Fibroblast of peridontal ligament (primary cell): ENCODE measurements around the gene KIAA1549.

ENCODE experiments used
- DNase-seq: peaks from one replicate; pipeline ENCODE4 v3.0.0-alpha.2; 2010; ENCODE audit errors: extremely low read depth

Gene KIAA1549

DNA sequence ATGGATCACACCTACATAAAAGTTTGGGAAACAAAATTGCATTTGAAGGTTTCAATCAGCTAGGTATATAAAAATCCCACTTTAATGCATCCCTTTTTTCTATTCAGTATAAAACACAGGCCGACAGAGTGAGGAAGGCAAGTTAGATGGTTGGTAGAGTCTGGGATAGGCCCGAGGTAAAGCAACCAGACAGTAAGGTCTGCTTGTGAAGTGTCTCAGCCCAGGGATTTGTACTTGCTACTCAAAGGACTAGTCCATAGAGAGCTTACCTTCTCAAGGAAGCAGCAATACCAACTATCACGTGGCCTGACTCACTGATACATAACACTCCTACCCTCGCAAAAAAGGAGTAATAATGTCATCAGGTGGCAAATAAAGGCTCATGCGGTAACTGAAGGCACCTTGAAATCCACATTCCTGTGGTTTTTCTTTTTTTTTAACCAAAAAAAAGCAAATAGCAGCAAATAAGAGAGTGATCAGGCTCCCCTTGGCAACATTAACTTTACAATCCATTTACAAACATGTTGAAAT, 127.0 kb downstream of the KIAA1549 start:
- DNase-seq = no peak

DNA sequence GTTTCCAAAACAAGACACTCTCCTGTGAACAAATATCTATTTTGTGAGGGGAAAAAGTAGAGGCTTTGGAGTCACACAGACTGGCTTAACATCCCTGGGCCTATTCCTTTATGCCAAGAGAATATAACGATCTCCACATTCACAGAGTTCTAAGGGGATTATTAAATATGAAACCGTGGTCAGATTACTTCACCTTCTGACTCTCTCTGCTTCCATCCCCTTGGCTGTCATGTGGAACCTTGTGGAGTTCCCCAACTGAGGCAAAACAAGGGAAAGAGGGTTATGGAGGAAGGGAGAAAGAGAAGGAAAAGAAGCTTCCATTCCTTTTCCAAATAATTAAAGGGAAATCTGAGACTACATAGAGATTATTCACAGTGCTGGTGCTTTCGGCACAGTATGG, 127.7 kb downstream of the KIAA1549 start:
- no peak for DNase-seq

DNA sequence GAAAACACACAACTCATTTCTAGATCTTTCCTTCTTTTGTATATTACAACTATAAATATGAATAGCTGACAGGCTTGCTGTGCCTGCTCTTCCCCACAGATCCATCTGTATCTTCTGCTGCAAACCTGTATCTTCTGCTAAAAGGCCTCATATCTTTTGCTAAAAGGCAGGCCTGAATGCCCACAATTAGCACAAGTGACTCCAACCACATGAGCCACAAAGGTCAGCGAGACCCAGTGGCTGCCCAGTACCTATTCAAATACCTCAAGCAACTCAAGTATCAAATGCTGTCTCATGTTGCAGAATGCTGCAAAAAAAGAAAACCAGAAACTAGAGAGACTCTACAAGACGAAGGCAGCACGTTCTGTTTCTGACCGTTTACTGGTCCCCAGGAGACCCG, 128.7 kb downstream of the KIAA1549 start:
- DNase-seq = no peak

DNA sequence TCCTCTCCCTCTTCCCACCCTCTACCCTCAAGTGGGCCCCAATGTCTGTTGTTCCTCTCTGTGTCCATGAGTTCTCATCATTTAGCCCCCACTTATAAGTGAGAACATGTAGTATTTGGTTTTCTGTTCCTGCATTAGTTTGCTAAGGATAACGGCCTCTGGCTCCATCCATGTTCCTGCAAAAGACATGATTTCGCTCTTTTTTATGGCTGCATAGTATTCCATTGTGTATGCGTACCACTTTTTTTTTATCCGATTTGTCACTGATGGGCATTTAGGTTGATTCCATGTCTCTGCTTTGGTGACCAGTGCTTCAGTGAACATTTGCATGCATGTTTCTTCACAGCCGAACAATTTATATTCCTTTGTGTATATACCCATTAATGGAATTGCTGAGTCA, 131.5 kb downstream of the KIAA1549 start:
- DNase-seq = no peak

GRCh38 chr7:138848056-138848980, 132.9 kb downstream of the KIAA1549 start:
- DNase-seq = peak; percentile 82

- DNase-seq = no peak
These were observed 135.5 kb downstream of the KIAA1549 start for GRCh38 chr7:138845711-138846110.

GRCh38 chr7:138843632-138844580, 137.3 kb downstream of the KIAA1549 start:
- no peak for DNase-seq

GRCh38 chr7:138842111-138842510, 139.1 kb downstream of the KIAA1549 start:
- DNase-seq = peak; percentile 20

- no peak for DNase-seq
These were observed 143.0 kb downstream of the KIAA1549 start for GRCh38 chr7:138838166-138838565.

DNA sequence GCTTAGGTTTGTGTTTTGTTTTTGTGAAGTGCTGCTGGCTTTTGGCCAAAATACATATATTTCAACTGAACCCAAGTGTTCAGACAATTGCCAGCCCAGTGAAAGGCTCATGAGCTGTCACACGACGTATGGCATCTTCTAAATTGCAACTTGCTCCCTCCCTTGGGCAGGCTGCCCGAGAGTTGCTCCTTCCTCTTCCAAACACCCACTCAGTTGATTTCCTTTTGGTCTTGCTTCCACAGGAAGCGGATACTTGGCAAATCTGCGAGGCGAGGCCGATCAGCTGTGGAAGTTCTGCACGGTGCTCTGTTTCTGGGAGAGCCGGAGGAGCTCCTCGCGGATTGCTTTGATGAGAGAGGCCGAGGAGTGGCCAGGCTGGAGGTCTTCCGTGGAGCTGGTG, 143.6 kb downstream of the KIAA1549 start:
- no peak for DNase-seq

GRCh38 chr7:138835087-138835486, 146.1 kb downstream of the KIAA1549 start:
- DNase-seq = no peak

- no peak for DNase-seq
These were observed 146.6 kb downstream of the KIAA1549 start for GRCh38 chr7:138834583-138834982.

GRCh38 chr7:138833596-138833995, 147.6 kb downstream of the KIAA1549 start:
- no peak for DNase-seq

DNA sequence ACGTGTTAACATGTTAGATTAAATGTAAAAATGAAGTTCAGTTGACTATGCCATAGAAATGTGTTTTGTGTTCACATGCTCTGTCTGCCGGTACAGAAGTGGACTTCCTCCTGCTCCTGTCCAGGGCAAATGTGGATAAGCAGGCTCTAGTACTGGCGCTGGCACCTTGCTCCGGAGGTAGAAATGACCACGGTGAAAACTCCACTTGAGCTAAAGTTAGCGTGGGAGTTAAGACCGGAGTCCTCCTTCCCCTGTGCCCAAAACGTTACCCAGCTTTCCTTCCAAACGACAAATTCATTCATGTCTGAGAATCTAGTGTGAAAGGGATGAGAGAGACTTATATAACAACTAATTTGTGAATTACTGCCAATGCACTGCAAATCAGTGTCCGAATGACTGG, 148.2 kb downstream of the KIAA1549 start:
- no peak for DNase-seq

GRCh38 chr7:138829335-138829734, 151.9 kb downstream of the KIAA1549 start:
- no peak for DNase-seq

- DNase-seq = no peak
These were observed 152.9 kb downstream of the KIAA1549 start for GRCh38 chr7:138828302-138828701.

DNA sequence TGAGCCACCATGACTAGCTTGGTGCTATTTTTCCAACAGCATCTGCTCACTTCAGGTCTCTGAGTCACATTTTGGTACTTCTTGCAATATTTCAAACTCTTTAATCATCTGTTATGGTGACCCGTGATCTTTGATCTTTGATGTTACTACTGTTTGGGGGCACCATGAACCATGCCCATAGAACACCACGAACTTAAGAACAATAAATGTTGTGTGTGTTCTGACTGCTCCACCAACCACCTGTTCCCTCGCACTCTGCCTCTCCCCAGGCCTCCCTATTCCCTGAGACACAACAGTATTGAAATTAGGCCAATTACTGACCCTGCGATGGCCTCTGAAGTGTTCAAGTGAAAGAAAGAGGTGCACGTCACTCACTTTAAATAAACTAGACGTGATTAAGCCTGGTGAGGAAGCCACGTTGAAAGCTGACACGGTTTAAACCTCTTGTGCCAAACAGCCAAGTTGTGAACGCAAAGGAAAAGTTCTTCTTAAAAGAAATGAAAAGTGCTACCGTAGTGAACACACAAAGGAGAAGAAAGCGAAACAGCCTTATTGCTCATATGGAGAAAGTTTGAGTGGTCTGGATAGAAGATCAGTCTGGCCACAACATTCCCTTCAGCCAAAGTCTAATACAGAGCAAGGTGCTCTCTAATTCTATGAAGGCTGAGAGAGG, 156.0 kb downstream of the KIAA1549 start:
- DNase-seq = no peak

GRCh38 chr7:138822867-138823535, 158.2 kb downstream of the KIAA1549 start:
- DNase-seq = no peak

- DNase-seq = no peak
These were observed 159.3 kb downstream of the KIAA1549 start for GRCh38 chr7:138821912-138822311.

GRCh38 chr7:138819625-138820024, 161.6 kb downstream of the KIAA1549 start:
- no peak for DNase-seq

DNA sequence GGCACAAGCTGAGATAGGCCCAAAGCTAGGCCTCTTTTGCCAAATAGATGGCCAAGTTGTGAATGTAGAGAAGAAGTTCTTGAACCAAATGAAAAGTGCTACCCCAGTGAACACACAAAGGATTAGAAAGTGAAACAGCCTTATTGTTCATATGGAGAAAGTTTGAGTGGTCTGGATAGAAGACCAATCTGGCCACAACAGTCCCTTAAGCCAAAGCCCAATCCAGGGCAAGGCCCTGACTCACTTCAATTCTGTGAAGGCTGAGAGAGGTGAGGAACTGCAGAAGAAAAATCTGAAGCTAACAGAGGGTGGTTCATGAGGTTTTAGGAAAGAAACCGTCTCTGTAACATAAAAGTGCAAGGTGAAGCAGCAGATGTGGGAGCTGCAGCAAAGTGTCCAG, 164.5 kb downstream of the KIAA1549 start:
- DNase-seq = no peak
